Esophagus muscularis mucosa (tissue), 3 donors: ENCODE results near the gene GRWD1.

Experiments used
- CTCF ChIP-seq, 3 experiments: fragments of 200-600 bp in 2 of 3; fragments of 450-650 bp in 1 of 3; sonication (generic) in 2 of 3; IDR thresholded peaks; one replicate each; pipeline ENCODE4 v1.5.1; 2017 to 2019; ENCODE audit warnings: antibody characterized with exemption in 3 of 3, mild to moderate bottlenecking in 2 of 3, moderate library complexity in 1 of 3
- POLR2A ChIP-seq: fragments of 450-650 bp; IDR thresholded peaks from one replicate; pipeline ENCODE4 v1.6.1; 2017; ENCODE audit warnings: antibody characterized with exemption, moderate library complexity, mild to moderate bottlenecking, low read depth

GRCh38 chr19:48451624-48452023 is 5.8 kb downstream of the GRWD1 start:
- TF ChIP-seq CTCF (IDR thresholded peaks at IDR 0.05), result no peak
- no peak for TF ChIP-seq POLR2A
